Body of pancreas (tissue), 4 donors: ENCODE measurements around the gene MPDZ. TPM values are rescaled to one million over a fixed set of nuclear protein-coding genes. Genes with fewer than 3 reads are reported as not detected.

Experiments
- ATAC-seq: fragments of 150-250 bp; one replicate; pipeline ENCODE4 v1.9.1; 2016
- DNase-seq, 4 donors: peaks; one replicate each; pipeline ENCODE4 v3.0.0-alpha.2; 2019
- H3K27ac ChIP-seq, 4 donors: fragments of 200-600 bp; sonication (generic); 1 replicate in 3 of 4; 2 replicates in 1 of 4; pipeline versions ENCODE4 v1.5.1 to v1.6.1; 2016 to 2019; ENCODE audit warnings: mild to moderate bottlenecking in 1 of 4, mixed read lengths in 1 of 4, moderate library complexity in 1 of 4
- H3K27me3 ChIP-seq, 2 donors: fragments of 200-600 bp; sonication (generic); one replicate each; pipeline ENCODE4 v1.6.0; 2016; ENCODE audit warnings: mild to moderate bottlenecking in 1 of 2
- H3K36me3 ChIP-seq, 2 donors: fragments of 200-600 bp; sonication (generic); replicated peaks in 1 of 2; 2 replicates each; pipeline ENCODE4 v1.5.1; 2016; ENCODE audit warnings: low read depth in 2 of 2; ENCODE audit not compliant: insufficient read depth in 1 of 2
- H3K4me1 ChIP-seq: fragments of 200-600 bp; sonication (generic); one replicate; pipeline ENCODE4 v1.6.0; 2016
- H3K4me3 ChIP-seq, 2 donors: fragments of 200-600 bp; sonication (generic); 1 replicate in 1 of 2; 2 replicates in 1 of 2; pipeline ENCODE4 v1.5.1; 2016 to 2019
- H3K9me3 ChIP-seq, 3 donors: fragments of 200-600 bp; sonication (generic); 1 replicate in 2 of 3; 2 replicates in 1 of 3; pipeline ENCODE4 v1.5.1; 2016
- CTCF ChIP-seq, 7 experiments: fragments of 450-650 bp in 4 of 7; fragments of 200-600 bp in 3 of 7; sonication (generic) in 3 of 7; IDR thresholded peaks; one replicate each; pipeline ENCODE4 v1.5.1; 2016 to 2019; ENCODE audit warnings: antibody characterized with exemption in 7 of 7
- POLR2A ChIP-seq, 3 donors: fragments of 450-650 bp; IDR thresholded peaks; one replicate each; pipeline ENCODE4 v1.6.1; 2016; ENCODE audit warnings: antibody characterized with exemption in 3 of 3, mild to moderate bottlenecking in 2 of 3
- WGBS, 2 donors: methylation state at CpG; one replicate each; pipeline ENCODE4 v1.1.5; 2017; 5-methylcytosine and 5-hydroxymethylcytosine counted together
- intact Hi-C: fragments of 100-400 bp; cut with DNase I; formaldehyde crosslinking; loops from one replicate; pipeline ENCODE4 v1.15.1; 2023
- total RNA-seq, 2 donors: library from RNA; depleted of rRNA; stranded (reverse); fragments of >200 nt; gene quantifications; one replicate each; pipeline ENCODE4 v1.1.0, GENCODE V29; 2016

Gene MPDZ
- total RNA-seq, 2 donors from 2014 or later: 12.5 to 17.1 TPM

GRCh38 chr9:13210306-13210705 is 69.2 kb downstream of the MPDZ start:
- H3K9me3 ChIP-seq: no peaks in the 10 kb centered on the region
- 95 to 97% methylated on average over 1 of the region's 1 CpG for WGBS, 2 donors
- H3K36me3 ChIP-seq: no peaks in the 10 kb centered on the region

DNA sequence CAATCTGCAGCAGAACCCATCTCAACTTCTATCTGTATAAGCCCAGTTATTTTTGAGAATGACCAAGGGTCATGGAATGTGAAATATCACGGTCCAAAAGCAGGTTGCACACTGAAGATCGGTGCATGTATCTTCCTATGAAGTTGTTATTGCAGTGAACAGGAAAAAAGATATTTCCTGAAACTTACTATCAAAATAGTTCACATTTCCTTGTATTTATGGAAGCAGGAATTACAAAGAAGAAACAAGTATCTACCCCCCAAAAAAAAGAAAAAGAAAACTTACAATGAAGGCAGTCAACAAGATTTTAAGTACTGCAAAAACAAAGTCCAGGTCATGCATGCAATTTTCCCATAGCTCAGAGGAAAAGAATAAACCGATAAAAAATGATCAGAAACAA is 70.0 kb downstream of the MPDZ start:
- Histone ChIP-seq H3K9me3 (no peaks in the 10 kb centered on the region), H3K4me3 (no peak overlapping the region), H3K27me3 (no peaks in the 10 kb centered on the region), H3K36me3 (no peaks in the 10 kb centered on the region), H3K4me1 (no peaks in the 10 kb centered on the region), H3K27ac (no peak overlapping the region)
- DNase-seq (no peak), ATAC-seq (no peak)
- no peak for TF ChIP-seq CTCF (IDR thresholded peaks at IDR 0.05)
- no peak for TF ChIP-seq POLR2A (IDR thresholded peaks at IDR 0.05)
- intact Hi-C loops: no loop called here
- 69 to 76% methylated on average over 3 of the region's 3 CpGs for WGBS, 2 donors

More at GRCh38 chr9:13210306-13210705, 69.2 kb downstream of the MPDZ start:
- Histone ChIP-seq H3K27me3 (no peaks in the 10 kb centered on the region), H3K27ac (no peak overlapping the region), H3K4me1 (no peaks in the 10 kb centered on the region), H3K4me3 (no peak overlapping the region)
- TF ChIP-seq CTCF (IDR thresholded peaks at IDR 0.05): no peak
- TF ChIP-seq POLR2A (IDR thresholded peaks at IDR 0.05): no peak
- no peak for ATAC-seq
- DNase-seq: no peak
- intact Hi-C loops: no loop called here

- Histone ChIP-seq H3K4me3 (no peak overlapping the region), H3K4me1 (no peaks in the 10 kb centered on the region), H3K27me3 (no peaks in the 10 kb centered on the region), H3K36me3 (no peaks in the 10 kb centered on the region), H3K27ac (no peak overlapping the region), H3K9me3 (no peaks in the 10 kb centered on the region)
- DNase-seq (no peak), ATAC-seq (no peak)
- TF ChIP-seq CTCF (IDR thresholded peaks at IDR 0.05): no peak
- no peak for TF ChIP-seq POLR2A (IDR thresholded peaks at IDR 0.05)
- intact Hi-C loops: no loop called here
- 79 to 81% methylated on average over 3 of the region's 3 CpGs for WGBS, 2 donors
These were observed 73.7 kb downstream of the MPDZ start for GRCh38 chr9:13205824-13206223.

DNA sequence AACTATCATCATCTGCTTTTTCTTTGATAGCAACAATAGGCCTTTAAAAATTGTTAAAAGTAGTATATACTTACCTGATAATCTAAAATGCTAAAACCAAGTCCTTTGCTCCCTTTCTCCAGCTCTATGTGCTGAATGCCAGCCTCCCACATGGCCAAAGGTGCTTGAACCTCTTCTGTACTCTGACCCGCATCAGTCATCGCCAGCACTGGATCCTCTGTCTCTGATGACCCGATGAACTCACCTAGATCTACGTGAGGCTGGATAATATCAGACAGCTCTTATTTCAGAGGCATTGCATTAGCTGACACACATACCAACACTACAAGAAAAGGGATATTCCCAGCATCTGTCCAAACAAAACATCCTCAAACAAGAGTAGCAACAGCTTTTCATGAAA is 89.5 kb downstream of the MPDZ start:
- no peaks in the 10 kb centered on the region for H3K4me1 ChIP-seq
- 83 to 89% methylated on average over 4 of the region's 4 CpGs for WGBS, 2 donors
- H3K4me3 ChIP-seq: no peak overlapping the region
- no peaks in the 10 kb centered on the region for H3K27me3 ChIP-seq
- TF ChIP-seq CTCF (IDR thresholded peaks at IDR 0.05): no peak
- DNase-seq (no peak), ATAC-seq (no peak)
- peaks cover 0 to 2% of the 10 kb centered on the region in 2 donors for H3K36me3 ChIP-seq
- H3K9me3 ChIP-seq: no peaks in the 10 kb centered on the region
- intact Hi-C loops: no loop called here
- no peak overlapping the region for H3K27ac ChIP-seq

GRCh38 chr9:13189362-13189761 is 90.1 kb downstream of the MPDZ start:
- DNase-seq (no peak), ATAC-seq (no peak)
- Histone ChIP-seq H3K27me3 (no peaks in the 10 kb centered on the region), H3K36me3 (peaks cover 0 to 2% of the 10 kb centered on the region in 2 donors), H3K27ac (no peak overlapping the region), H3K9me3 (no peaks in the 10 kb centered on the region), H3K4me1 (no peaks in the 10 kb centered on the region), H3K4me3 (no peak overlapping the region)
- intact Hi-C loops: no loop called here
- no peak for TF ChIP-seq CTCF (IDR thresholded peaks at IDR 0.05)
